ENCODE measurements around the gene SLC22A1.
"Not testable (repeated sequence)": the region's sequence is repeated elsewhere in the genome, so short reads cannot be mapped to it uniquely, and the experiment has no call there.

Gene SLC22A1

GRCh38 chr6:160160929-160161646 lies 39.5 kb downstream of the SLC22A1 start:
- no peaks in the 10 kb centered on the region for H3K4me1 Mint-ChIP-seq
- no peaks in the 10 kb centered on the region for H3K36me3 Mint-ChIP-seq
- H3K4me3 Mint-ChIP-seq = no peak overlapping the region
- ATAC-seq = no peak
- peaks cover 2% of the 10 kb centered on the region for H3K9me3 Mint-ChIP-seq
- peaks cover 6% of the 10 kb centered on the region for H3K27me3 Mint-ChIP-seq
- no peak overlapping the region for H3K27ac Mint-ChIP-seq

GRCh38 chr6:160161647-160161986 lies 40.0 kb downstream of the SLC22A1 start:
- H3K27ac Mint-ChIP-seq = no peak overlapping the region
- H3K9me3 Mint-ChIP-seq = peaks cover 2% of the 10 kb centered on the region
- H3K27me3 Mint-ChIP-seq = peaks cover 6% of the 10 kb centered on the region
- no peak for ATAC-seq
- H3K36me3 Mint-ChIP-seq = no peaks in the 10 kb centered on the region
- no peak overlapping the region for H3K4me3 Mint-ChIP-seq
- H3K4me1 Mint-ChIP-seq = no peaks in the 10 kb centered on the region

- ATAC-seq = no peak
- no peak overlapping the region for H3K4me3 Mint-ChIP-seq
- H3K27ac Mint-ChIP-seq = no peak overlapping the region
- H3K4me1 Mint-ChIP-seq = no peaks in the 10 kb centered on the region
- no peaks in the 10 kb centered on the region for H3K36me3 Mint-ChIP-seq
- peaks cover 2% of the 10 kb centered on the region for H3K9me3 Mint-ChIP-seq
- peaks cover 6% of the 10 kb centered on the region for H3K27me3 Mint-ChIP-seq
These were observed 40.5 kb downstream of the SLC22A1 start for GRCh38 chr6:160162030-160162566.

- Mint-ChIP-seq H3K36me3 (no peaks in the 10 kb centered on the region), H3K27ac (no peak overlapping the region), H3K27me3 (peaks cover 6% of the 10 kb centered on the region), H3K9me3 (peaks cover 2% of the 10 kb centered on the region), H3K4me3 (no peak overlapping the region), H3K4me1 (no peaks in the 10 kb centered on the region)
- ATAC-seq = no peak
These were observed 41.8 kb downstream of the SLC22A1 start for GRCh38 chr6:160163425-160163824.

GRCh38 chr6:160163912-160164311 lies 42.3 kb downstream of the SLC22A1 start:
- no peak overlapping the region for H3K27ac Mint-ChIP-seq
- H3K4me1 Mint-ChIP-seq = no peaks in the 10 kb centered on the region
- H3K36me3 Mint-ChIP-seq = no peaks in the 10 kb centered on the region
- H3K9me3 Mint-ChIP-seq = peaks cover 2% of the 10 kb centered on the region
- no peak for ATAC-seq
- no peak overlapping the region for H3K4me3 Mint-ChIP-seq
- H3K27me3 Mint-ChIP-seq = peaks cover 6% of the 10 kb centered on the region

- ATAC-seq, H3K27ac Mint-ChIP-seq, H3K36me3 Mint-ChIP-seq, H3K4me1 Mint-ChIP-seq, H3K9me3 Mint-ChIP-seq, H3K4me3 Mint-ChIP-seq: not testable (repeated sequence)
- H3K27me3 Mint-ChIP-seq = peaks cover 13% of the 10 kb centered on the region
These were observed 44.3 kb downstream of the SLC22A1 start for GRCh38 chr6:160165928-160166327.

- ATAC-seq = no peak
- Mint-ChIP-seq H3K27me3 (peaks cover 31% of the 10 kb centered on the region), H3K27ac (no peak overlapping the region), H3K9me3 (peaks cover 2% of the 10 kb centered on the region), H3K4me1 (no peaks in the 10 kb centered on the region), H3K4me3 (no peak overlapping the region), H3K36me3 (no peaks in the 10 kb centered on the region)
These were observed 46.2 kb downstream of the SLC22A1 start for GRCh38 chr6:160167604-160168399.

- peaks cover 2% of the 10 kb centered on the region for H3K9me3 Mint-ChIP-seq
- H3K27me3 Mint-ChIP-seq = peaks cover 30% of the 10 kb centered on the region
- no peak for ATAC-seq
- H3K4me1 Mint-ChIP-seq = no peaks in the 10 kb centered on the region
- no peak overlapping the region for H3K27ac Mint-ChIP-seq
- H3K4me3 Mint-ChIP-seq = no peak overlapping the region
- no peaks in the 10 kb centered on the region for H3K36me3 Mint-ChIP-seq
These were observed 48.5 kb downstream of the SLC22A1 start for GRCh38 chr6:160170018-160170680.

- ATAC-seq = no peak
- no peak overlapping the region for H3K4me3 Mint-ChIP-seq
These were observed 51.1 kb downstream of the SLC22A1 start for GRCh38 chr6:160172704-160173103.

GRCh38 chr6:160173806-160174527 lies 52.4 kb downstream of the SLC22A1 start:
- Mint-ChIP-seq H3K4me1 (no peaks in the 10 kb centered on the region), H3K36me3 (no peaks in the 10 kb centered on the region), H3K27ac (no peak overlapping the region), H3K27me3 (peaks cover 26% of the 10 kb centered on the region), H3K4me3 (no peak overlapping the region), H3K9me3 (no peaks in the 10 kb centered on the region)
- no peak for ATAC-seq

More at GRCh38 chr6:160172704-160173103, 51.1 kb downstream of the SLC22A1 start:
- H3K27ac Mint-ChIP-seq = no peak overlapping the region
- H3K4me1 Mint-ChIP-seq = no peaks in the 10 kb centered on the region
- peaks cover 26% of the 10 kb centered on the region for H3K27me3 Mint-ChIP-seq
- H3K9me3 Mint-ChIP-seq = no peaks in the 10 kb centered on the region
- no peaks in the 10 kb centered on the region for H3K36me3 Mint-ChIP-seq

- no peaks in the 10 kb centered on the region for H3K9me3 Mint-ChIP-seq
- no peak overlapping the region for H3K27ac Mint-ChIP-seq
- no peak overlapping the region for H3K4me3 Mint-ChIP-seq
- ATAC-seq = no peak
- no peaks in the 10 kb centered on the region for H3K4me1 Mint-ChIP-seq
- peaks cover 26% of the 10 kb centered on the region for H3K27me3 Mint-ChIP-seq
- no peaks in the 10 kb centered on the region for H3K36me3 Mint-ChIP-seq
These were observed 53.1 kb downstream of the SLC22A1 start for GRCh38 chr6:160174681-160175080.

- Mint-ChIP-seq H3K4me1 (no peaks in the 10 kb centered on the region), H3K36me3 (no peaks in the 10 kb centered on the region), H3K9me3 (no peaks in the 10 kb centered on the region), H3K4me3 (no peak overlapping the region), H3K27ac (no peak overlapping the region), H3K27me3 (peaks cover 14% of the 10 kb centered on the region)
- ATAC-seq = no peak
These were observed 55.6 kb downstream of the SLC22A1 start for GRCh38 chr6:160177220-160177619.

GRCh38 chr6:160178271-160178670 lies 56.7 kb downstream of the SLC22A1 start:
- Mint-ChIP-seq H3K9me3 (no peaks in the 10 kb centered on the region), H3K4me3 (no peak overlapping the region), H3K36me3 (no peaks in the 10 kb centered on the region), H3K27me3 (peaks cover 10% of the 10 kb centered on the region), H3K4me1 (no peaks in the 10 kb centered on the region), H3K27ac (no peak overlapping the region)
- ATAC-seq = no peak

- Mint-ChIP-seq H3K36me3 (no peaks in the 10 kb centered on the region), H3K9me3 (peaks cover 4% of the 10 kb centered on the region), H3K27ac (no peak overlapping the region), H3K4me3 (no peak overlapping the region), H3K4me1 (no peaks in the 10 kb centered on the region), H3K27me3 (peaks cover 10% of the 10 kb centered on the region)
- ATAC-seq = no peak
These were observed 59.1 kb downstream of the SLC22A1 start for GRCh38 chr6:160180706-160181105.

GRCh38 chr6:160188773-160189172 lies 67.2 kb downstream of the SLC22A1 start:
- Mint-ChIP-seq H3K4me3 (no peak overlapping the region), H3K9me3 (peaks cover 22% of the 10 kb centered on the region), H3K4me1 (no peaks in the 10 kb centered on the region), H3K27me3 (no peaks in the 10 kb centered on the region), H3K27ac (no peak overlapping the region), H3K36me3 (peaks cover 5% of the 10 kb centered on the region)
- ATAC-seq = no peak
